ENCODE measurements around the gene CCNT2.

Gene CCNT2

DNA sequence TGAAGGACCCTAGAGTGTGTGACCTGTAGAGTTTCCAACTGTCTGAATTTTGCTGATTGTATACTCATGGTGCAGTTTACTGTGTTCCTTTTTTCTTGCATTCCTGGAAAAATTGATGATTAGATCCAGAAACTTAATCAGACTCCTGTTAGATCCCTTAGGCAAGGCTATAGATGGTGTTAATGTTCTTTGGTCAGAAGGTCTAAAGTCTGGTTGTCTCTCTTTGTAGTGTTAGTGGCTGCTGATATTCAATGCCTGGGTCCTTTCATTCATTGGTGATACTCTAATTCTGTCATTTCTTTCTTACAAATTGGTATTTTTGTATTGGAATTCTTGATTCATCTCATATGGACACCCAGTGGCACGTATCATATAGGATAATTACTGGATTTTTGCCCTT, 6.3 kb downstream of the CCNT2 start:
- Histone ChIP-seq H3K4me1 (ENCODE audit: control insufficient read depth in 1 of 2, insufficient read depth in 2 of 2, low read length in 2 of 2) (peaks cover 18 to 69% of the 10 kb centered on the region in 2 donors), H3K36me3 (ENCODE audit: control insufficient read depth in 1 of 2, insufficient read depth in 2 of 2, low read length in 2 of 2) (no peaks in the 10 kb centered on the region)

GRCh38 chr2:134926231-134926931, 7.8 kb downstream of the CCNT2 start:
- peaks cover 13 to 56% of the 10 kb centered on the region in 2 donors for H3K4me1 ChIP-seq (ENCODE audit: control insufficient read depth in 1 of 2, insufficient read depth in 2 of 2, low read length in 2 of 2)
- H3K27me3 ChIP-seq (ENCODE audit: low read depth, low read length), result no peaks in the 10 kb centered on the region
- no peaks in the 10 kb centered on the region for H3K36me3 ChIP-seq (ENCODE audit: control insufficient read depth in 1 of 2, insufficient read depth in 2 of 2, low read length in 2 of 2)
- no peak overlapping the region for H3K4me3 ChIP-seq (ENCODE audit: low read depth in 1 of 2, low read length in 2 of 2)
- no peaks in the 10 kb centered on the region for H3K9me3 ChIP-seq (ENCODE audit: control insufficient read depth in 1 of 2, low read length in 2 of 2)
- no peak overlapping the region for H3K27ac ChIP-seq (ENCODE audit: low read length)

More for the DNA sequence above, 6.3 kb downstream of the CCNT2 start:
- no peaks in the 10 kb centered on the region for H3K27me3 ChIP-seq (ENCODE audit: low read depth, low read length)
- H3K9me3 ChIP-seq (ENCODE audit: control insufficient read depth in 1 of 2, low read length in 2 of 2), result no peaks in the 10 kb centered on the region
- H3K4me3 ChIP-seq (ENCODE audit: low read depth in 1 of 2, low read length in 2 of 2), result no peak overlapping the region
- H3K27ac ChIP-seq (ENCODE audit: low read length), result no peak overlapping the region

GRCh38 chr2:134927195-134927594, 8.6 kb downstream of the CCNT2 start:
- peaks cover 13 to 48% of the 10 kb centered on the region in 2 donors for H3K4me1 ChIP-seq (ENCODE audit: control insufficient read depth in 1 of 2, insufficient read depth in 2 of 2, low read length in 2 of 2)
- no peaks in the 10 kb centered on the region for H3K9me3 ChIP-seq (ENCODE audit: control insufficient read depth in 1 of 2, low read length in 2 of 2)
- no peak overlapping the region for H3K27ac ChIP-seq (ENCODE audit: low read length)

GRCh38 chr2:134932864-134933526, 14.4 kb downstream of the CCNT2 start:
- H3K36me3 ChIP-seq (ENCODE audit: control insufficient read depth in 1 of 2, insufficient read depth in 2 of 2, low read length in 2 of 2), result no peaks in the 10 kb centered on the region
- peaks cover 7 to 31% of the 10 kb centered on the region in 2 donors for H3K4me1 ChIP-seq (ENCODE audit: control insufficient read depth in 1 of 2, insufficient read depth in 2 of 2, low read length in 2 of 2)
- H3K9me3 ChIP-seq (ENCODE audit: control insufficient read depth in 1 of 2, low read length in 2 of 2), result no peaks in the 10 kb centered on the region
- peak overlapping the region; percentile 19 for H3K27ac ChIP-seq (ENCODE audit: low read length)
- no peak overlapping the region for H3K4me3 ChIP-seq (ENCODE audit: low read depth in 1 of 2, low read length in 2 of 2)
- H3K27me3 ChIP-seq (ENCODE audit: low read depth, low read length), result no peaks in the 10 kb centered on the region

More at GRCh38 chr2:134927195-134927594, 8.6 kb downstream of the CCNT2 start:
- Histone ChIP-seq H3K36me3 (ENCODE audit: control insufficient read depth in 1 of 2, insufficient read depth in 2 of 2, low read length in 2 of 2) (no peaks in the 10 kb centered on the region), H3K27me3 (ENCODE audit: low read depth, low read length) (no peaks in the 10 kb centered on the region), H3K4me3 (ENCODE audit: low read depth in 1 of 2, low read length in 2 of 2) (no peak overlapping the region)

- peaks cover 5 to 6% of the 10 kb centered on the region in 2 donors for H3K36me3 ChIP-seq (ENCODE audit: control insufficient read depth in 1 of 2, insufficient read depth in 2 of 2, low read length in 2 of 2)
- H3K27ac ChIP-seq (ENCODE audit: low read length), result no peak overlapping the region
- H3K27me3 ChIP-seq (ENCODE audit: low read depth, low read length), result no peaks in the 10 kb centered on the region
- H3K9me3 ChIP-seq (ENCODE audit: control insufficient read depth in 1 of 2, low read length in 2 of 2), result no peaks in the 10 kb centered on the region
- H3K4me1 ChIP-seq (ENCODE audit: control insufficient read depth in 1 of 2, insufficient read depth in 2 of 2, low read length in 2 of 2), result peaks cover 7 to 28% of the 10 kb centered on the region in 2 donors
- H3K4me3 ChIP-seq (ENCODE audit: low read depth in 1 of 2, low read length in 2 of 2), result no peak overlapping the region
Observed at GRCh38 chr2:134933732-134934131, 15.1 kb downstream of the CCNT2 start.

GRCh38 chr2:134934150-134934549, 15.5 kb downstream of the CCNT2 start:
- no peak overlapping the region for H3K4me3 ChIP-seq (ENCODE audit: low read depth in 1 of 2, low read length in 2 of 2)
- H3K27me3 ChIP-seq (ENCODE audit: low read depth, low read length), result no peaks in the 10 kb centered on the region
- H3K9me3 ChIP-seq (ENCODE audit: control insufficient read depth in 1 of 2, low read length in 2 of 2), result no peaks in the 10 kb centered on the region
- H3K4me1 ChIP-seq (ENCODE audit: control insufficient read depth in 1 of 2, insufficient read depth in 2 of 2, low read length in 2 of 2), result peaks cover 7 to 27% of the 10 kb centered on the region in 2 donors
- H3K36me3 ChIP-seq (ENCODE audit: control insufficient read depth in 1 of 2, insufficient read depth in 2 of 2, low read length in 2 of 2), result peaks cover 9 to 10% of the 10 kb centered on the region in 2 donors
- no peak overlapping the region for H3K27ac ChIP-seq (ENCODE audit: low read length)

DNA sequence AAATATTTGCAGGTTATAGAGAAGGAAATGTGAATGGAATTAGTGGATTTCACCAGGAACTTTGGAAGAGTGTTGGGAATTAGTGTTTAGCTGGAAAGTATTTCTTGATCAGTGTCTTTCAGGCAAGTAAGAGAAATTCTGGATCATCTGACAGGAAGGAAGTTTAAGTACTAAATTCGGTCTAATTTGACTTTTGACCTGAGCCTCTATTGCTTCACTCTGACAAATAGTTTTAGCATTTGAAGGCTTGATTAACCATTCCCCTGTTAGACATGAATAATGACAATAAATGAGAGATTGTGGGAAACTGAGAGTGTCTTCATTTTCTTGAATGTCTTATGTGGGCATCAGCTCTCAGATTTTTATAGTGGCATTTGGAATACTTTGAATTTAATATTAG, 16.0 kb downstream of the CCNT2 start:
- no peak overlapping the region for H3K27ac ChIP-seq (ENCODE audit: low read length)
- peaks cover 7 to 27% of the 10 kb centered on the region in 2 donors for H3K4me1 ChIP-seq (ENCODE audit: control insufficient read depth in 1 of 2, insufficient read depth in 2 of 2, low read length in 2 of 2)
- peaks cover 11% of the 10 kb centered on the region in 2 donors for H3K36me3 ChIP-seq (ENCODE audit: control insufficient read depth in 1 of 2, insufficient read depth in 2 of 2, low read length in 2 of 2)
- no peaks in the 10 kb centered on the region for H3K9me3 ChIP-seq (ENCODE audit: control insufficient read depth in 1 of 2, low read length in 2 of 2)
- no peak overlapping the region for H3K4me3 ChIP-seq (ENCODE audit: low read depth in 1 of 2, low read length in 2 of 2)
- H3K27me3 ChIP-seq (ENCODE audit: low read depth, low read length), result no peaks in the 10 kb centered on the region

- Histone ChIP-seq H3K36me3 (ENCODE audit: control insufficient read depth in 1 of 2, insufficient read depth in 2 of 2, low read length in 2 of 2) (peaks cover 23 to 26% of the 10 kb centered on the region in 2 donors), H3K9me3 (ENCODE audit: control insufficient read depth in 1 of 2, low read length in 2 of 2) (no peaks in the 10 kb centered on the region), H3K27ac (ENCODE audit: low read length) (no peak overlapping the region), H3K27me3 (ENCODE audit: low read depth, low read length) (no peaks in the 10 kb centered on the region), H3K4me1 (ENCODE audit: control insufficient read depth in 1 of 2, insufficient read depth in 2 of 2, low read length in 2 of 2) (peaks cover 7 to 27% of the 10 kb centered on the region in 2 donors), H3K4me3 (ENCODE audit: low read depth in 1 of 2, low read length in 2 of 2) (no peak overlapping the region)
Observed at GRCh38 chr2:134936691-134937090, 18.1 kb downstream of the CCNT2 start.

- Histone ChIP-seq H3K4me3 (ENCODE audit: low read depth in 1 of 2, low read length in 2 of 2) (no peak overlapping the region), H3K4me1 (ENCODE audit: control insufficient read depth in 1 of 2, insufficient read depth in 2 of 2, low read length in 2 of 2) (no peaks in the 10 kb centered on the region), H3K27ac (ENCODE audit: low read length) (no peak overlapping the region), H3K27me3 (ENCODE audit: low read depth, low read length) (no peaks in the 10 kb centered on the region), H3K9me3 (ENCODE audit: control insufficient read depth in 1 of 2, low read length in 2 of 2) (no peaks in the 10 kb centered on the region), H3K36me3 (ENCODE audit: control insufficient read depth in 1 of 2, insufficient read depth in 2 of 2, low read length in 2 of 2) (peaks cover 39 to 46% of the 10 kb centered on the region in 2 donors)
Observed at GRCh38 chr2:134943540-134943939, 24.9 kb downstream of the CCNT2 start.

GRCh38 chr2:134944975-134945374, 26.4 kb downstream of the CCNT2 start:
- Histone ChIP-seq H3K27ac (ENCODE audit: low read length) (no peak overlapping the region), H3K9me3 (ENCODE audit: control insufficient read depth in 1 of 2, low read length in 2 of 2) (no peaks in the 10 kb centered on the region), H3K36me3 (ENCODE audit: control insufficient read depth in 1 of 2, insufficient read depth in 2 of 2, low read length in 2 of 2) (peaks cover 37 to 42% of the 10 kb centered on the region in 2 donors), H3K27me3 (ENCODE audit: low read depth, low read length) (no peaks in the 10 kb centered on the region), H3K4me3 (ENCODE audit: low read depth in 1 of 2, low read length in 2 of 2) (no peak overlapping the region), H3K4me1 (ENCODE audit: control insufficient read depth in 1 of 2, insufficient read depth in 2 of 2, low read length in 2 of 2) (no peaks in the 10 kb centered on the region)

DNA sequence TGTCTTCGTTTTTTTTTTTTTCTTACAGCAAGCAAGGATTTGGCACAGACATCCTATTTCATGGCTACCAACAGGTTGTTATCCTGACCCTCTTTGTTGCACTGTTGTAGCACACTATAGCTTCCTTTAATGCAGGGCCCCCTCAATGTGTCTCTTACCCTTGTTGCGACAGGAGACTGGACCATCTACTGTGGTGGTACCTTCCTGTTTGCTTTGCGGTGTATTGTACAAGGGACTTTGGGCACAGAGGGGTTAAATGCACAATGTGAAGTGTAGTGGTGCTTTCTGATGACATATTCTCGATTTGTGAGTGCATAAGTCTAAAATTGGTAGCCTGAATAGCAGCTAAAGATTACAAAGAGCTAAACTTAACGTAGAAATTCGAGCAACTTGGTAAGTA, 27.5 kb downstream of the CCNT2 start:
- Histone ChIP-seq H3K9me3 (ENCODE audit: control insufficient read depth in 1 of 2, low read length in 2 of 2) (no peaks in the 10 kb centered on the region), H3K4me1 (ENCODE audit: control insufficient read depth in 1 of 2, insufficient read depth in 2 of 2, low read length in 2 of 2) (no peaks in the 10 kb centered on the region), H3K27ac (ENCODE audit: low read length) (no peak overlapping the region), H3K4me3 (ENCODE audit: low read depth in 1 of 2, low read length in 2 of 2) (no peak overlapping the region), H3K27me3 (ENCODE audit: low read depth, low read length) (no peaks in the 10 kb centered on the region), H3K36me3 (ENCODE audit: control insufficient read depth in 1 of 2, insufficient read depth in 2 of 2, low read length in 2 of 2) (peaks cover 36 to 41% of the 10 kb centered on the region in 2 donors)

Data from muscle layer of duodenum (tissue), 2 donors.